HTR-8/SVneo (cell line): ENCODE measurements around the gene KCNIP4.

ENCODE experiments used
- DNase-seq: peaks from one replicate; pipeline ENCODE4 v3.0.0; 2011; ENCODE audit warnings: low spot score, mixed read lengths; ENCODE audit not compliant: insufficient read length
- FAIRE-seq: peaks from 2 replicates; lab custom pipeline; 2011; peaks lifted over from hg19 to GRCh38; lab: Jason Lieb, UNC

KCNIP4 gene

GRCh38 chr4:21032089-21032645 lies 916.4 kb downstream of the KCNIP4 start:
- no peak for DNase-seq
- no peak for FAIRE-seq

GRCh38 chr4:21018817-21019216 lies 929.8 kb downstream of the KCNIP4 start:
- DNase-seq (no peak), FAIRE-seq (no peak)

- FAIRE-seq, result no peak
- no peak for DNase-seq
These were observed 935.1 kb downstream of the KCNIP4 start for GRCh38 chr4:21013501-21013900.

GRCh38 chr4:21012851-21013331 lies 935.7 kb downstream of the KCNIP4 start:
- FAIRE-seq, result no peak
- DNase-seq, result peak; percentile 41

GRCh38 chr4:21011106-21011505 lies 937.5 kb downstream of the KCNIP4 start:
- DNase-seq (no peak), FAIRE-seq (no peak)

GRCh38 chr4:21009956-21010355 lies 938.6 kb downstream of the KCNIP4 start:
- FAIRE-seq (no peak), DNase-seq (no peak)

GRCh38 chr4:21005647-21006046 lies 942.9 kb downstream of the KCNIP4 start:
- no peak for DNase-seq
- no peak for FAIRE-seq

- FAIRE-seq (no peak), DNase-seq (no peak)
These were observed 945.6 kb downstream of the KCNIP4 start for GRCh38 chr4:21002976-21003375.

GRCh38 chr4:21002286-21002685 lies 946.3 kb downstream of the KCNIP4 start:
- DNase-seq (no peak), FAIRE-seq (no peak)

GRCh38 chr4:21001490-21001889 lies 947.1 kb downstream of the KCNIP4 start:
- FAIRE-seq (no peak), DNase-seq (no peak)

- FAIRE-seq (no peak), DNase-seq (no peak)
These were observed 950.7 kb downstream of the KCNIP4 start for GRCh38 chr4:20997886-20998285.

- no peak for DNase-seq
- FAIRE-seq, result no peak
These were observed 953.0 kb downstream of the KCNIP4 start for GRCh38 chr4:20995610-20996009.

GRCh38 chr4:20995015-20995414 lies 953.6 kb downstream of the KCNIP4 start:
- FAIRE-seq, result no peak
- no peak for DNase-seq

GRCh38 chr4:20992002-20992401 lies 956.6 kb downstream of the KCNIP4 start:
- DNase-seq (no peak), FAIRE-seq (no peak)

GRCh38 chr4:20987191-20987590 lies 961.4 kb downstream of the KCNIP4 start:
- FAIRE-seq (no peak), DNase-seq (no peak)

- DNase-seq, result no peak
- no peak for FAIRE-seq
These were observed 964.1 kb downstream of the KCNIP4 start for GRCh38 chr4:20984576-20984836.

GRCh38 chr4:20983763-20984575 lies 964.6 kb downstream of the KCNIP4 start:
- DNase-seq (no peak), FAIRE-seq (no peak)

GRCh38 chr4:20982544-20982943 lies 966.0 kb downstream of the KCNIP4 start:
- DNase-seq, result no peak
- FAIRE-seq, result no peak

GRCh38 chr4:20960291-20960690 lies 988.3 kb downstream of the KCNIP4 start:
- DNase-seq (no peak), FAIRE-seq (no peak)

- FAIRE-seq, result no peak
- DNase-seq, result no peak
These were observed 994.0 kb downstream of the KCNIP4 start for GRCh38 chr4:20954541-20954940.

GRCh38 chr4:20944961-20945360 lies 1003.6 kb downstream of the KCNIP4 start:
- DNase-seq, result no peak

GRCh38 chr4:20944451-20944850 lies 1004.1 kb downstream of the KCNIP4 start:
- FAIRE-seq (no peak), DNase-seq (no peak)

More at GRCh38 chr4:20944961-20945360, 1003.6 kb downstream of the KCNIP4 start:
- no peak for FAIRE-seq
